ENCODE results near the gene EVI5. TPM values are rescaled to one million over a fixed set of nuclear protein-coding genes. Genes with fewer than 3 reads are reported as not detected.

EVI5 gene
- total RNA-seq, 1 donor from 2014 or later, result 3.5 TPM

DNA sequence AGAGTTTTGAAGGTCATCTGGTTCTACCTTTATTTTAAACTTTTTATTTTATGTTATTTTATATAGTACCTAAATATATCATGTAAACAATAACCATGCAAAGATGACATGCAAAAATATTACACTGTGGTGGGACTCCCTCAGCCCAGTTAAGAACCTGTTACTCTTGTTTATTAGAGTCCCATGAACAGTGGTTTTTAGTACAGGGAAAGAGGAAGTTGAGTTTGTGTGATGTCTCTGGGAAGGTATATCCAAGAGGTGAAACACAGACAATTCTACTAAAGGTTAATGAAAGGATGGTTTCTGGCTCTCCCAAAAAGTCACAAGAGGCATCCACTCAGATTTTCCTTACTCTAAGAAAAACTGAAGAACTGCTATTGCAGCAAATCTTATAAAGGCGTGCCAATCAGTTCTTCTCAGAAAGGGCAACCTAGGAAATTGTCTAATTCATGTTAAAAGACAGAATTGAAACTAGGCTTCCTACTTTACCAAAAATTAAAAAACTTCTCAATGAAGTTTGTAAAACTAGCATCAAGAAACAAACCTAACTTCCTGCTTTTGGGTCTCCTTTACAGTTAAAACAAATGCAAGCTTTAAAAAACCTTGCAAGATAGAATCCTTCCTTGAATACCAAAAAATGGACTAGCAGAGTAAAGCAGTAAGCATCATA lies 318.1 kb downstream of the EVI5 start:
- intact Hi-C loops (cut with micrococcal nuclease), result loop anchor here (2.0 kb wide), 1 partner anchor 18 kb away; no protein-coding TSS in a partner anchor

DNA sequence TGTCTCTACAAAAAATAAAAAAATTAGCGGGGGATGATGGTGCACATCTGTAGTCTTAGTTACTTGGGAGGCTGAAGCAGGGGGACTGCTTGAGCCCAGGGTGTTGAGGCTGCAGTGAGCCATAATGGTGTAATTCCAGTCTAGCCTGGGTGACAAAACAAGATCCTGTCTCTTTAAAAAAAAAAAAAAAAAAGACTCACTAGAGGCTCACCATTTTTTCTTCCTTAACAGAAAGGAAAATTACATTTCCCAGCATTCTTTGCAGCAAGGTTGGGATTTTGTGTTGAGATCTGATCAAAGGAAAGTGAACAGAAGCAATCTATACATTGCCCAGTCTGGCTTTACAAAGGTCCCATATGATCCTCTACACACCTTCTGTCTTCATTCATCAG lies 319.7 kb downstream of the EVI5 start:
- intact Hi-C loops (cut with micrococcal nuclease), result no loop called here

DNA sequence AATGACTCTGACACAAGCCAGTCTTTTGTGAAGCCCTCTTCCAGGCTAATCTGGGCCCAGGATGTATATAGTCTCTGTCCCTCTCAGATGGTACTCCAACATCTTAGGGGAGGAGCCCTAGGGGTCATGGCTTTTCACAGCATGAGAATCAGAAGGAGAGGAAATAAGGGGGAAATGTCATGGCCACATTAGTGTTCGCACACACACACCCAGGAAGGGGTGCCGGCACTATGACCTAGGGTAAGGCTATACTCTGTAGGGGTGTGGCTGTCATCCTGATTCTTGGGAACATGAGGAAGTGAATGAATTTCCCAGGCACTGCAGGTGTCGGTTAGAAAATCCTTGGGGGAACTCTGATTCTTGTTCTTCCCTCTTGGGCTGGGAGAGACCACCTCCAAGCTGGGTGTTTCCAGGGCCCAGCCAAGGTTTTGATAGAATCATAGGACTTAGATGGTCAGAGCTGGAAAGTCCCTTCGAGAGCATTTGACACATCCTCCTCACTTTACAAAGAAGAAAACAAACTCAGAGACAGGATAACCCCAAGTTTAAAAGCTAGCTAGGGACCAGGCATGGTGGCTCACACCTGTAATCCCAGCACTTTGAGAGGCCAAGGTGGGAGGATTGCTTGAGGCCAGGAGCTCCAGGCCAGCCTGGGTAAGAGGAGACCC lies 320.2 kb downstream of the EVI5 start:
- intact Hi-C loops (cut with micrococcal nuclease), result loop anchor here (5.0 kb wide), 2 partner anchors 52 to 147 kb away; no protein-coding TSS in a partner anchor

GRCh38 chr1:92461364-92462097 lies 323.4 kb downstream of the EVI5 start:
- intact Hi-C loops (cut with micrococcal nuclease), result loop anchor here (5.0 kb wide), 2 partner anchors 49 to 144 kb away; no protein-coding TSS in a partner anchor

GRCh38 chr1:92459871-92460320 lies 325.0 kb downstream of the EVI5 start:
- intact Hi-C loops (cut with micrococcal nuclease), result loop anchor here (5.0 kb wide), 2 partner anchors 48 to 143 kb away; no protein-coding TSS in a partner anchor

Other genes with a start within 250 kb of the EVI5 start
- 787 and 789 TPM in 2 replicates for gene RPL5, start 46.9 kb upstream of the EVI5 start, total RNA-seq
- gene DIPK1A, start 176.4 kb upstream of the EVI5 start, total RNA-seq, result 15.1 and 15.2 TPM in 2 replicates

All from T-helper 2 cell treated with Interferon-gamma antibody and Interleukin-4, amounts not matched to agents 100 ng/mL and 5 ng/mL, for 36 hours (primary cell).